NCI-H1436 treated with DMSO at 0.1 percent for 48 hours (cell line): ENCODE data around the gene MTRFR.
"Not testable (repeated sequence)": the region's sequence is repeated elsewhere in the genome, so short reads cannot be mapped to it uniquely, and the experiment has no call there.

Experiments used
- DNase-seq: peaks from one replicate; lab custom pipeline; 2025; lab: John Stamatoyannopoulos, UW

The MTRFR gene

DNA sequence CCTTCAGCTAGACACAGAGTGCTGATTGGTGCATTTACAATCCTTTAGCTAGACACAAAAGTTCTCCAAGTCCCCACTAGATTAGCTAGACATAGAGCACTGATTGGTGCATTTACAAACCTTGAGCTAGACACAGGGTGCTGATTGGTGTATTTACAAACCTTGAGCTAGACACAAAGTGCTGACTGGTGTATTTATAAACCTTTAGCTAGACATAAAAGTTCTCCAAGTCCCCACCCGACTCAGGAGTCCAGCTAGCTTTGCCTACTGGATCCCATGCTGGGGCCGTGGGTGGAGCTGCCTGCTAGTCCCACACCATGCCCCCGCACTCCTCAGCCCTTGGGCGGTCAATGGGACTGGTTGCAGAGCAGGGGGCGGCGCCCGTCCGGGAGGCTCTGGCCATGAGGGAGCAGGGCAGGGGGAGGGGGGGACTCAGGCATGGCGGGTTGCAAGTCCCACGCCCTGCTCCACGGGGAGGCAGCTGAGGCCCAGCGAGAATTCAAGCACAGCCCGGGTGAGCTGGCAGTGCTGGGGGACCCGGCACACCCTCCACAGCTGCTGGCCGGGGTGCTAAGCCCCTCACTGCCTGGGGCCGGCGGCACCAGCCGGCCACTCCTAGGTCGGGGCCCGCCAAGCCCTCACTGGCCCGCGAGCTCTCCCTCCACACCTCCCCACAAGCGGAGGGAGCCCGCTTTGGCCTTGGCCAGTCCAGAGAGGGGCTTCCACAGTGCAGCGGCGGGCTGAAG, 15.9 kb downstream of the MTRFR start:
- not testable (repeated sequence) for DNase-seq

GRCh38 chr12:123250471-123251383, 17.5 kb downstream of the MTRFR start:
- no peak for DNase-seq

GRCh38 chr12:123251403-123252076, 18.3 kb downstream of the MTRFR start:
- DNase-seq, result no peak

DNA sequence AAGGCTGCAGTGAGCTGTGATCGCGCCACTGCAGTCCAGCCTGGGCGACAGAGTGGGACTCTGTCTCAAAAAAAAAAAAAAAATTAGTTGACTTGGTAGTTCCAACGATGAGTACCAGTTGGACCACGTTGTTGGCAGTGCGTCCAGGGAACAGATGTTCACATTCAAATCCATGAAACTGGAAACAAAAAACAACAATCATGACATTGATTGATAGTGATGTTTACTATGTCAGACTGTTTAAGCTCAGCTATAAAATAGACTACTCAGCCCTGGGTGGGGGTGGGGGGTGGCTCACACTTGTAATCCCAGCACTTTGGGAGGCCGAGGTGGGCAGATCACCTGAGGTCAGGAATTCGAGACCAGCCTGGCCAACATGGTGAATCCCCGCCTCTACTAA, 19.1 kb downstream of the MTRFR start:
- not testable (repeated sequence) for DNase-seq

DNA sequence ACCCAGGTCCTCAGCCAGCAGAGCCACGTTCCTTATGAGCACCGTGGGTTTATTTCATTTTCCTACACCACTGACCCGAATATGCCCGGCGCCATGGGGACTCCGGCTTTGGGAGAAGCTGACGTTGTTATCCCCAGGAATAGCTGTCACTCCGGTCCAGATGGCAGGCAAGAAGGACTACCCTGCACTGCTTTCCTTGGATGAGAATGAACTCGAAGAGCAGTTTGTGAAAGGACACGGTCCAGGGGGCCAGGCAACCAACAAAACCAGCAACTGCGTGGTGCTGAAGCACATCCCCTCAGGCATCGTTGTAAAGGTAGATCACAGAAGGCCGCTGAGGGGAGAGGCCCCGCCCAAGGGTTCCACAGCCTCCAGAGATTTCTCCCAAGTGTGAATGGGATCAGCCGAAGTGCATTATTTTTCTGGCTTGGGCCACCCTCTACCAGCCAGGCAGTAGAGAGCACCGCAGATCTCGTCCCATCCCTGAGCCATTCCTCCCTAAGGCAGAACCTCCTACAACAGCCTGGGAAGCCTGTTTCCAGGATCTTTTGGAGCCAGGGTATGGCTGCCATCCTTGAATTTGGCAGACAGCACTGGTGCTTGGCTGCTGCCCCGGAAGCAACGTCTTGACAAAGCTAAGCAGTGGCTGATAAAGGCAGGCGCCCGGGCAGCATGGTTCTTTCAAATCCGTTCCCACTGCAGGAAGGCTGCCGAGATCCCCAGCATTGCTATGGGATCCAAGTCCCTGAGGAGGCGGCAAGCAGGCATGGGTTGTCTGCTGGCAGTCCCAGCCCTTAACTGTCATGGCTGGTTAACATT, 20.6 kb downstream of the MTRFR start:
- DNase-seq, result no peak

DNA sequence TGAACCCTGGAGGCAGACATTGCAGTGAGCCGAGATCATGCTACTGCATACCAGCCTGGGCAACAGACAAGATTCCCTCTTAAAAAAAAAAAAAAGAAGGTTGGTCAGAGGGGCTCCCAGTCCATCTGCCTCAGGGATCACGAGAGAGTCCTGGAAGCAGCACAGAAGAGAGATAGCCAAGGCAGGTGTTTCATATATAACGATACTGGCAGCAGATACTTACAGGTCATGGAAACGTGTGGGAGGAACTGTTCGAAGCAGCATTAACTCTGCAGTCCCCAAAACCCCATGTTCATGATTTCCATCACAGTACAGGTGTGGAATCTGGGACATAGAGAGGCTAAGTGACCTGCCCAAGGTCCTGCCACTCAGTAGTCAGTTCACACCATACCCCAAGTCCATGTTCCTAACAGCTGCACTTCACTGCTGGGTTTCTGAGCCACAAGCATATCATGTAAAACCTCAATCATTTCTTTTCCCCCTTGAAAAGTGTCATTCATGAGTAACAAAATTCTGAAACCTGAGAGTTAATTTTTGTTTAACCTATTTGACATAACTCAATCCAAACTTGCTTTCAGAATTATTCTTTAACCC, 21.7 kb downstream of the MTRFR start:
- DNase-seq, result no peak

GRCh38 chr12:123258593-123258992, 25.4 kb downstream of the MTRFR start:
- DNase-seq, result no peak

- no peak for DNase-seq
Observed at GRCh38 chr12:123260081-123260480, 26.8 kb downstream of the MTRFR start.

DNA sequence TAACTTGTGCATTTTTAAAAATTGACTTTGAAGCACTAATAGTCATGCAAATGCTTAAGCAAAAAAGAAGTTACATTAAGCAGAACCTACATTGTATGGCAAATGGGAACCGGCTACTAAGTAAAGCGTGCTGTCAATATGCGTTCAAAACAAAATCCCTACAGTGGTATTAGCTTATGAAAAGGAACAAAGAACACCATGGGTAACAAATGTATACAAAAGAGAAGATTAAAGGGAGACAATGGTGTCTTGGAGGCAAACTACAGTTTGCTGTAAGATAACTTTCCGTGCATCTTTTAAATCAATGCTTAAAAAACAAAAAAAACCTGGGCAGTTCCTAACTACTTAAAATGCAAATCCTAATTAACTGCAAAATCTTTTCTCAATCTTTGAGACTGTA, 28.0 kb downstream of the MTRFR start:
- no peak for DNase-seq

DNA sequence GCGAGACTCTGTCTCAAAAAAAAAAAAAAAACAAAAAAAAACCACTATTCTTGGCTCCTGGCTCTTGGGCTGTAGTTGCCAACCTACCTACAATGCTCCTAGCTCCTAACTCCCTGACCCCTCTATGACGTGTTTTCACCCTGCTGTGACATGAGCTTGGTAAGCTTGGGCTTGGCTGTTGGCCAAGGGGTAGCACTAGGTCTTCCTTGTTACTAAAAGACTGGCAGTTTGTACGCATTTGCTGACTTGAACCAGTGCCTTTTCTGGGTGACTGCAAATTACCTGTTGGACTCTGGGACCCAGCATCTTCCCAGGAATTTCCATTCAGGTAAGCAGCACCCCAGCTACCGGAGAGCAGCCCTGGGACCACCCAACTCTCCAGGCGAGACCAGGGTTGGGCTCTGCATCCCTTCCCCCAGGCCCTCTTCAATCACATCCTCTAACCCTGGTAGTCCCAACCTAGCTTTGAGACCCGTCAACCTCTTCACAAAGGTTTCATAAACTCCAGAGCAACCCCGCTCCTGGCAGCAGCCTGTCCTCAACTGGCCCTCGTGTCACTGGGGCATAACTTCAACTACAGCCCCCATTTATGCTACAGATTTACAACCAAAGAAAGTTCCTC, 30.1 kb downstream of the MTRFR start:
- no peak for DNase-seq

DNA sequence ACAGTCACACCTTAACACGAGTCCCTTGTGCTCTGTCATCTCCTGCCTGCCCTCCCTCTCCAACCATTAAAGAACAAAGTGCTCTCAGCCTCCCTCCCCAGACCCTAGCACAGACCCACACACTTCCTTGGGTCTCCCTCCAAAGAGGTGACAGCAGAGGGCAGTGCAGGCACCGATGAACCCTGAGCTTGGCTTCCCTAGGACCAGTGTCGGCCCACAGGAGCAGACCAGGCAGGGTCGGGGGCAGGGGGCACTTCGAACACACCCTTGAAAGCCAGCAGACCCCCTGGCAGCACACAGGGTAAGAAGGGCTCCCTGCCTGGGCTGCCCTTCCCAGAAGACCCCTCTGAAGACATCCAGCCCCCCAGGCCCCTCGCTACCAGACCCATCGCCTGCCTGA, 31.4 kb downstream of the MTRFR start:
- no peak for DNase-seq

GRCh38 chr12:123265851-123266678, 32.8 kb downstream of the MTRFR start:
- no peak for DNase-seq

- DNase-seq, result no peak
Observed at GRCh38 chr12:123266679-123267277, 33.5 kb downstream of the MTRFR start.

DNA sequence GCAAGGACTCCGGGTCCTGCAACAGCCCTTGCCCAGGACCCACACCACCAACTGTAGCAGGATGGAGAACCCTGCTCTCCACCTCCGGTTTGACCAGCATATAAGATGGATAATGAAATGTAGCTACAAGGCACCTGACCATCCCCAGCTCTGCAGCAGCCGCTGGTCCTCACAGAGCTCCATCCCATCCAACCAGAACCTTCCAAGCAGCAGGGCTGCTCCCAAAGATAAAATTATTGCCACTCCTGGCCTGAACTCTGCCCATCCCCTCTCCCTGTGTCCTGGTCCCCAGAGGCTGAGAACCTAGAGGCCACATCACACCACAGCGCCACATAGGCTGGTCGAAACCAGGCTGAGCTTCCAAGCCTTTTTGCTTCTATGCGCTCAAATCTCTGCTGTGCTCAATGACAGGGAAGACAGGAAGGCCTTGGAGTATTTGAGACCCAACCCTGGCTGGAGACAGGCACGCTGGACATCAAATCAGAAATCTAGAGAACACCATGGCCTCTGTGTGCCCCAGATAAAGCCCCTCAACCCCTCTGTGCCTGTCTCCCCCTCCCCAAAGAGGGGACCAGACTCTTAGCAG, 34.2 kb downstream of the MTRFR start:
- no peak for DNase-seq

DNA sequence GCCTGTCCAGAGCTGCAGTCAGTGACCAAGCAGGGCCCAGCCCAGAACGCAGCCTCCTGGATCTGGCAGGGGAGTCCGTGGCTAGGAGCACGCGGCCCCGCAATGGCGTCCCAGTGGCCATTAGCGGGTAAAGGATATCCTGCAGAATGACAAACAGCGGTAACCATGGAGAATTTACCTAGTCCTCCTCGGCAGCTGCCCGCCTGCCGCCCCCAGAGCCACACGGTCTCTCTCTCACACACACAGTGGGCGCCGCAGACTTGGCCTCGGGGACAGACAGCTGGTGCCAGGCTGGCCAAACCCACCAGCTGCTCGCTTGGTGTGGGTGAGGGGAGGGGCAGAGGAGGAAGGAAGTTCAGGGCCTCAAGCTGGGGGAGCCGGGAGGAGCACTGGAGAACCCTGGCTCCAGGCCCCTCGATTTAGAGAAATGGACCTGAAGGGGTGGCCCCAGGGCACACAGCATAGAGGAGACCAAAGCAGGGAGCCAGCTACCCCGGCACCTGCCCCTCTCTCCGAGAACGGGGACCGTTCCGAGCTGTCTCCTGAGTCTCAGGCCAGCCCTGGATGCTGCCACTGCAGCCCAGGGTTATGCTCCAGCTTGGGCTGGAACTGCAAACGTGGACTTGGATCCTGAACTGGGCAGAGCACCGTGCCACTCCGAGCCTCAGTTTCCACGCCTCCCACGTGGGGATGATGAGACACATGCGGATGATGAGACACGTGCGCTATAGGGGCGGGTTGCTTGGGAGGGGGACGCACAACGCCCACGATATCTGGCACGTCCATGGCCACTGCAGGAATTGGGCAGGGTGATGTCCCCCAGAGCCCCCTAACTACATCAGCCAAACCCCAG, 35.0 kb downstream of the MTRFR start:
- DNase-seq, result no peak

DNA sequence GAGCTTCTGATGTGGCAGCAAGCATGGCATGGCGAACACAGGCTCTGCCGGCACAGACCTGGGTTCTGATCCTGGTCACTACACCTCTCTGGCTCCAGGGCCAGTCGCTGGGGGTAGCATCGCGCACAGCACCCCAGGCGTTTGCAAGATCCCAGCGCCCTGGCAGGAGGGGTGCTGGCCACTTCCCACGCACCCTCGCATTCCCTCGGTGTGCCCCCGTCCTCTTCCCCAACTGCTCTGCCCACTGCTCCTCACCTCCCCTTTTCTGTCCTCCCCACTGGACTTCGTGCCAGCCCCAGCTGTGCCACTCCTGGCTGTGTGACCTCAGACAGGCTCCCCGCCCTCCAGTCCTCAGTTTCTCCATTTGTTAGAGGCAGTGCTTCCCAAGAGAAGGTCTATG, 35.6 kb downstream of the MTRFR start:
- no peak for DNase-seq

- DNase-seq, result no peak
Observed at GRCh38 chr12:123269395-123269892, 36.2 kb downstream of the MTRFR start.

GRCh38 chr12:123269896-123270213, 36.6 kb downstream of the MTRFR start:
- no peak for DNase-seq
